Endometrial microvascular endothelial cells (primary cell): ENCODE data around the gene RBMY1F. TPM values are rescaled to one million over a fixed set of nuclear protein-coding genes. Genes with fewer than 3 reads are reported as not detected.
"Not testable (repeated sequence)": the region's sequence is repeated elsewhere in the genome, so short reads cannot be mapped to it uniquely, and the experiment has no call there.

Experiments used
- in situ Hi-C: cut with HindIII; loops from 2 replicates; pipeline ENCODE4 v1.10.0; 2017; ENCODE audit warnings: low sequenced_read_pairs, low pct_unique_long_range_greater_than_20kb; ENCODE audit errors: inconsistent ontology term
- total RNA-seq: library from RNA; depleted of rRNA; stranded (reverse); fragments of >200 nt; gene quantifications from one replicate; pipeline ENCODE4 v1.2.3, GENCODE V29; 2015; ENCODE audit errors: inconsistent ontology term

RBMY1F gene
- not detected for total RNA-seq

- in situ Hi-C loops = not testable (repeated sequence)
These were observed at the start of gene RBMY1F for GRCh38 chrY:22182823-22183222. Gene RBMY1F, minus strand, starts transcription at chrY:22182923. Its CDS starts 1,954 bp downstream, at chrY:22180969.

DNA sequence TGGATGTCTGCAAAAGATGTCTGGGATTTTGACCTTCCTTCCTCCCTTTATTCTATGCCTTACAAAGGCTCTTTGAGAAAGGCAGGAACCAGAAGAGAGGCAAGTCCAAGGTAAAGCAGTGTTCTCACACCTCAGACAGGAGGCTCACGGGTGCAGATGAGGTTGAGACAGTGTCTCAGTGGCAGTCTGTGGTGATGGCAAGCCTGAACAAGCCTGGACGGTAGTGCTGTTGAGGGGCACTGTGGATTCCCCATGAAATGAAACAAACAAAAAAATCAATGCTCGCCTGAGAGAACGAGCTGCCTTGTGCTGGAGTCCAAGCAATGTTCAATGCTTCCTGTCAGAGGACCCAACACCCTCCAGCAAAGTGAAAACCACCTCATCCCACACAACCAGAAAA, 31.6 kb downstream of the RBMY1F start:
- in situ Hi-C loops = not testable (repeated sequence)

DNA sequence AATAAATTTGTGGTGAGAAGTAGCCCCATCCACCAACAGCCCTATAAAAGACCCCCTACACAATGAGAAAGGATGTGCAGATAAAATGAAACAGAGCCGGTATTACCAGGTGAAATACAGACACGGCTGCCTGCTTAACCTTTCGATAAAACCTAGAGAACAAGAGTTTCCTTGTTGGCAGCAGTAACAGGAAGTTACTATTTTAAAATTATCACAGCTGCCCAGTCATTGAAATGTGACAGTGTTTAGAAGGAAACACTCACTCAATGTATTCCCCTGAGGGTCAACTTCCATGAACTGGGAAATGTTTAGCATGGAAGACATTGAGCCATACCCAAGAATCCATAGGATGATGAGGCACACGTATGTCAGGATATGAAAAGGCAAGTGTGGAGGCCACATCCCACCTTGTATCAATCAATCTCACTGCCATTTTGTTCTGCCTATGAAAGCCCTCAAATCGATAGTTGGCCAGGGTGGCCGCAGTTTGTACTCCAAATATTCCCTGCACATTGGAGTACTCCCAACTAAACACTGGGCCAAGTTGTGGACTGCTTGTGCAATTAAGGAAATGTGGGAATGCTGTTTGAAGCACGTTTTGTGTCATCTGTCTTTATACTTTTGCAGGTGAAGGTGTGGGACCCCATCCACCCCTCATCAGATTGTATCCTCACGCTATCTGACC, 41.6 kb downstream of the RBMY1F start:
- in situ Hi-C loops = not testable (repeated sequence)

DNA sequence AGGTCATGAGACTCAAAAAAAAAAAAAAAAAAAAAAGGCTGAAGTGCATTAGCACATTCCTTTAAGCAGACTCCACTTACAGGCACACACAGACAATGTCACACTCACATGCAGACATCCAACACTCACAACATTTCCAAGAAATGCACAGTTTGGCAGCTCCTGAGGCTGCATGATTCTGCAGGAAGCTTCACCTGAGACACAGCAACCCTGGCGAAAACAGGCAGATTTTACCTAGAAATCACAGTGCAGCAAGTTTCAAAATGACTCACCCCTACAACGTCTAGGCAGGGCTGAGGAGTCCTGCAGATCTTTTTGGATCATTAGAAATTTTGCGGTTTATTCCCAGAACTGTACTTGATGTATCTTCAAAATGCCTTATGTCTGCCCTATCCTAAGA, 48.0 kb downstream of the RBMY1F start:
- in situ Hi-C loops = not testable (repeated sequence)

- in situ Hi-C loops = not testable (repeated sequence)
These were observed 52.2 kb downstream of the RBMY1F start for GRCh38 chrY:22130494-22130893.

Other genes starting within 250 kb of the RBMY1F start
- gene RBMY1J, start 220.5 kb upstream of the RBMY1F start, total RNA-seq = not detected